Dedifferentiated amniotic fluid mesenchymal stem cell (primary cell): ENCODE results near the gene CCDC78.
A peak's percentile ranks its signal among the peaks of the same experiment; 100 is the strongest.
"Not testable (repeated sequence)": the region's sequence is repeated elsewhere in the genome, so short reads cannot be mapped to it uniquely, and the experiment has no call there.

Source experiments
- DNase-seq: peaks from one replicate; pipeline ENCODE4 v3.0.0-alpha.2; 2016; ENCODE audit errors: extremely low spot score

Gene CCDC78

GRCh38 chr16:694187-694862, 31.9 kb downstream of the CCDC78 start:
- DNase-seq: no peak

GRCh38 chr16:693766-694165, 32.5 kb downstream of the CCDC78 start:
- DNase-seq: no peak

GRCh38 chr16:693364-693763, 32.9 kb downstream of the CCDC78 start:
- DNase-seq: no peak

GRCh38 chr16:692356-693108, 33.7 kb downstream of the CCDC78 start:
- no peak for DNase-seq

GRCh38 chr16:691242-691641, 35.0 kb downstream of the CCDC78 start:
- DNase-seq: not testable (repeated sequence)

GRCh38 chr16:689175-689897, 36.9 kb downstream of the CCDC78 start:
- no peak for DNase-seq

- DNase-seq: no peak
Observed at GRCh38 chr16:687499-687898, 38.7 kb downstream of the CCDC78 start.

GRCh38 chr16:686459-687260, 39.6 kb downstream of the CCDC78 start:
- DNase-seq: no peak

GRCh38 chr16:685967-686366, 40.3 kb downstream of the CCDC78 start:
- DNase-seq: no peak

GRCh38 chr16:684961-685696, 41.1 kb downstream of the CCDC78 start:
- DNase-seq: no peak

GRCh38 chr16:684071-684794, 42.0 kb downstream of the CCDC78 start, which contains the start of gene JMJD8:
JMJD8 (minus strand) TSS chr16:684334; CDS start chr16:684319, 15 bp downstream.
- peak; percentile 92 for DNase-seq

- DNase-seq: no peak
Observed at GRCh38 chr16:683396-684070, 42.7 kb downstream of the CCDC78 start.

- no peak for DNase-seq
Observed at GRCh38 chr16:682493-683395, 43.5 kb downstream of the CCDC78 start.

- no peak for DNase-seq
Observed at GRCh38 chr16:681746-682427, 44.4 kb downstream of the CCDC78 start.

GRCh38 chr16:680967-681745, 45.1 kb downstream of the CCDC78 start:
- DNase-seq: no peak

GRCh38 chr16:680625-680945, 45.7 kb downstream of the CCDC78 start:
- DNase-seq: no peak

- peak; percentile 75 for DNase-seq
Observed at GRCh38 chr16:679814-680624, 46.2 kb downstream of the CCDC78 start, which contains the start of gene STUB1. STUB1 (plus strand) TSS chr16:680410; CDS start chr16:680526, 116 bp downstream.
